Endothelial cell of umbilical vein (primary cell): ENCODE results near the gene IQCE. TPM values are rescaled to one million over a fixed set of nuclear protein-coding genes. Genes with fewer than 3 reads are reported as not detected.

Experiments
- BruUV-seq: library from RNA; stranded (reverse); fragments of 400-500 nt; replicated peaks from 2 replicates; lab custom pipeline; 2021; lab: Mats Ljungman, UMichigan
- CTCF ChIA-PET: fragments of 300-600, 350-600 bp; sonication (Branson Sonifier 250); formaldehyde crosslinking; loops from one replicate; lab custom pipeline; 2021; ENCODE audit warnings: antibody characterized with exemption, inconsistent platforms; lab: Charles Lee
- POLR2A ChIA-PET: fragments of 300-600, 350-600 bp; sonication (Branson Sonifier 250); formaldehyde crosslinking; loops from one replicate; lab custom pipeline; 2021; ENCODE audit warnings: antibody characterized with exemption, inconsistent platforms; lab: Charles Lee
- DNase-seq: peaks from one replicate; pipeline ENCODE4 v3.0.0-alpha.2; 2011; ENCODE audit warnings: low read depth, low spot score
- FAIRE-seq: peaks from 2 replicates; lab custom pipeline; 2011; peaks lifted over from hg19 to GRCh38; lab: Jason Lieb, UNC
- H2AFZ ChIP-seq: 2 replicates; pipeline ENCODE4 v1.6.0; 2012; ENCODE audit warnings: low read depth, low read length, control low read depth, inconsistent platforms
- H3K27ac ChIP-seq: 2 replicates; pipeline ENCODE4 v1.5.1; 2011; ENCODE audit warnings: low read depth, mild to moderate bottlenecking, control low read depth, low read length, moderate library complexity; ENCODE audit not compliant: insufficient read depth
- H3K27me3 ChIP-seq, 2 experiments: 2 replicates each; pipeline versions ENCODE4 v1.6.0 to v1.6.1; 2011; ENCODE audit warnings: low read length in 2 of 2, mixed read lengths in 1 of 2; ENCODE audit not compliant: control insufficient read depth in 2 of 2, insufficient read depth in 2 of 2
- H3K36me3 ChIP-seq, 2 experiments: 2 replicates in 1 of 2; 3 replicates in 1 of 2; pipeline ENCODE4 v1.5.1; 2011; ENCODE audit warnings: low read length in 2 of 2, mild to moderate bottlenecking in 1 of 2, moderate library complexity in 1 of 2; ENCODE audit not compliant: control insufficient read depth in 2 of 2, insufficient read depth in 2 of 2; ENCODE audit errors: extremely low read depth in 1 of 2
- H3K4me1 ChIP-seq: 3 replicates; pipeline ENCODE4 v1.5.1; 2011; ENCODE audit warnings: mild to moderate bottlenecking, low read length; ENCODE audit not compliant: control insufficient read depth, insufficient read depth; ENCODE audit errors: extremely low read depth
- H3K4me2 ChIP-seq: 2 replicates; pipeline ENCODE4 v1.6.1; 2011; ENCODE audit warnings: low read length, control low read depth, mixed read lengths; ENCODE audit not compliant: insufficient read depth
- H3K4me3 ChIP-seq, 3 experiments: fragments of 200-600 bp in 1 of 3; sonication (generic), shearing (Covaris generic) in 1 of 3; replicated peaks in 1 of 3; 2 replicates each; pipeline ENCODE4 v1.5.1; 2011 to 2016; ENCODE audit warnings: control low read depth in 3 of 3, low read length in 3 of 3, mild to moderate bottlenecking in 2 of 3, inconsistent platforms in 1 of 3, low read depth in 1 of 3, moderate library complexity in 1 of 3; ENCODE audit not compliant: insufficient read depth in 1 of 3
- H3K79me2 ChIP-seq: 2 replicates; pipeline ENCODE4 v1.6.0; 2012; ENCODE audit warnings: low read length, inconsistent platforms; ENCODE audit not compliant: control insufficient read depth, insufficient read depth
- H3K9ac ChIP-seq: replicated peaks from 2 replicates; pipeline ENCODE3; 2011; ENCODE audit warnings: low read length, control low read depth; ENCODE audit not compliant: insufficient read depth; ENCODE audit errors: extremely low read depth
- H3K9me1 ChIP-seq: replicated peaks from 3 replicates; pipeline ENCODE4 v1.6.0; 2011; ENCODE audit warnings: mild to moderate bottlenecking, low read length; ENCODE audit not compliant: control insufficient read depth, insufficient read depth; ENCODE audit errors: extremely low read depth
- H3K9me3 ChIP-seq: replicated peaks from 2 replicates; pipeline ENCODE4 v1.5.1; 2012; ENCODE audit warnings: low read length, inconsistent platforms; ENCODE audit not compliant: control insufficient read depth, insufficient read depth
- H4K20me1 ChIP-seq: replicated peaks from 2 replicates; pipeline ENCODE3; 2011; ENCODE audit warnings: mild to moderate bottlenecking, low read length; ENCODE audit not compliant: control insufficient read depth, insufficient read depth; ENCODE audit errors: extremely low read depth
- EZH2 ChIP-seq: IDR thresholded peaks from 2 replicates; pipeline ENCODE4 v1.6.1; 2012; ENCODE audit warnings: borderline replicate concordance, low read depth, mild to moderate bottlenecking, moderate library complexity, low read length, inconsistent platforms; ENCODE audit not compliant: severe bottlenecking
- FOS ChIP-seq: IDR thresholded peaks from 2 replicates; pipeline ENCODE4 v1.6.1; 2011; ENCODE audit warnings: mild to moderate bottlenecking, low read length, moderate library complexity, borderline replicate concordance; ENCODE audit not compliant: insufficient read depth
- GATA2 ChIP-seq: IDR thresholded peaks from 2 replicates; pipeline ENCODE4 v1.7.0; 2011; ENCODE audit warnings: low read depth, mild to moderate bottlenecking, moderate library complexity, mixed read lengths, low read length; ENCODE audit not compliant: insufficient read length, insufficient read depth
- JUN ChIP-seq: IDR thresholded peaks from 2 replicates; pipeline ENCODE4 v1.6.1; 2011; ENCODE audit warnings: borderline replicate concordance, low read depth; ENCODE audit not compliant: insufficient read length, insufficient read depth
- POLR2AphosphoS5 ChIP-seq: IDR thresholded peaks from 2 replicates; pipeline ENCODE4 v1.6.1; 2012; ENCODE audit warnings: low read depth, mild to moderate bottlenecking, control low read depth, low read length, moderate library complexity; ENCODE audit not compliant: insufficient read depth
- dilution Hi-C: fragments of 300-500 bp; cut with MboI; formaldehyde crosslinking; loops from one replicate; pipeline ENCODE4 v1.15.0; 2019; ENCODE audit warnings: low sequenced_read_pairs; ENCODE audit not compliant: extremely low pct_ligation_motif_present
- intact Hi-C: fragments of 100-400 bp; cut with micrococcal nuclease; formaldehyde crosslinking; loops from one replicate; pipeline ENCODE4 v1.10.0; 2022
- polyA plus RNA-seq, 4 experiments: library from polyadenylated mRNA; depleted of rRNA in 3 of 4; stranded (reverse) in 3 of 4; unstranded in 1 of 4; fragments of >200 nt; gene quantifications; 2 replicates each; pipeline versions ENCODE4 v1.2.1 to v1.2.3, GENCODE V29; 2011 to 2012; ENCODE audit warnings: missing spikeins in 1 of 4
- total RNA-seq: library from RNA; stranded (reverse); gene quantifications from 2 replicates; pipeline ENCODE4 v1.2.3, GENCODE V29; 2021
- TF ChIP-seq, protein P1 (sequence below), 2 donors: IDR thresholded peaks; 1 replicate in 1 of 2; 2 replicates in 1 of 2; pipeline ENCODE4 v1.5.1; 2011; ENCODE audit warnings: low read length in 2 of 2, mild to moderate bottlenecking in 2 of 2, moderate library complexity in 2 of 2, control low read depth in 1 of 2, inconsistent platforms in 1 of 2, low read depth in 1 of 2; ENCODE audit not compliant: insufficient read depth in 1 of 2; ENCODE audit errors: extremely low read depth in 1 of 2

The IQCE gene
- total and polyA plus RNA-seq, 2 donors (not counting 3 experiments of a cell fraction or from before 2014, with no cell fraction given) = 4.9 to 14.5 TPM

DNA sequence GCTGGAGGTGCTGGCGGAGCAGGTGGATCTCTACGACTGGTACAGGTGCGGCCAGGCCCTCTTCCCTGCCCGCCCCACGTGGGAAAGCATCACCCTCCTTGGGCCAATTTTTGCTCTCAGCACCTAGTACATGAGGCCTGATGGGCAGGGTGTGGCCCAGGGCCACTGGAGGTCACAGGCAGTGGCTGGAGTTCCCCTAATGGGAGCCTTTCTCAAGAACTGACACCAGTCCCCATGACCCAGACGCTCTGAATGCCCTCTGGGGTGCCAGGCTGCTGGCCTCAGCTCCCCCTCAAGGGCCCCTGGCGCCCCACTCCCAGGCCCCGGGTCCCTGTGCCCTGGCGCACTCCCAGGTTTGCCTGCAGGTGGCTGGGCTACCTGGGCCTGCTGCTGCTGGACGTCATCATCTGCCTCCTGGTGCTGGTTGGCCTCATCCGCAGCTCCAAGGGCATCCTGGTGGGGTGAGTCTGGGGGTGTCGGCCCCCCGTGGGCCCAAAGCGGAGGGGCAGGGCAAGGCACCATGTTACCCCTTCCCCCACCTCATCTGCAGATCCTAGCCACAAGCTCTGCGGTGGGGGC, 88.9 kb downstream of the IQCE start:
- peaks cover 34% of the 10 kb centered on the region for H3K79me2 ChIP-seq
- ChIA-PET CTCF (no interaction called here), POLR2A (no interaction called here)

More for the DNA sequence above, 88.9 kb downstream of the IQCE start:
- Histone ChIP-seq H3K27me3 (no peaks in the 10 kb centered on the region), H3K9ac (no peak overlapping the region), H4K20me1 (no peaks in the 10 kb centered on the region), H2AFZ (no peak overlapping the region), H3K9me1 (no peaks in the 10 kb centered on the region), H3K4me3 (no peak overlapping the region), H3K27ac (no peak overlapping the region), H3K4me2 (no peak overlapping the region), H3K9me3 (no peaks in the 10 kb centered on the region), H3K4me1 (peaks cover 25% of the 10 kb centered on the region), H3K36me3 (peaks cover 15 to 35% of the 10 kb centered on the region in 2 experiments)
- TF ChIP-seq EZH2 = no peak
- TF ChIP-seq FOS = no peak
- no peak for TF ChIP-seq POLR2AphosphoS5
- no peak for TF ChIP-seq JUN
- TF ChIP-seq, protein P1, sequence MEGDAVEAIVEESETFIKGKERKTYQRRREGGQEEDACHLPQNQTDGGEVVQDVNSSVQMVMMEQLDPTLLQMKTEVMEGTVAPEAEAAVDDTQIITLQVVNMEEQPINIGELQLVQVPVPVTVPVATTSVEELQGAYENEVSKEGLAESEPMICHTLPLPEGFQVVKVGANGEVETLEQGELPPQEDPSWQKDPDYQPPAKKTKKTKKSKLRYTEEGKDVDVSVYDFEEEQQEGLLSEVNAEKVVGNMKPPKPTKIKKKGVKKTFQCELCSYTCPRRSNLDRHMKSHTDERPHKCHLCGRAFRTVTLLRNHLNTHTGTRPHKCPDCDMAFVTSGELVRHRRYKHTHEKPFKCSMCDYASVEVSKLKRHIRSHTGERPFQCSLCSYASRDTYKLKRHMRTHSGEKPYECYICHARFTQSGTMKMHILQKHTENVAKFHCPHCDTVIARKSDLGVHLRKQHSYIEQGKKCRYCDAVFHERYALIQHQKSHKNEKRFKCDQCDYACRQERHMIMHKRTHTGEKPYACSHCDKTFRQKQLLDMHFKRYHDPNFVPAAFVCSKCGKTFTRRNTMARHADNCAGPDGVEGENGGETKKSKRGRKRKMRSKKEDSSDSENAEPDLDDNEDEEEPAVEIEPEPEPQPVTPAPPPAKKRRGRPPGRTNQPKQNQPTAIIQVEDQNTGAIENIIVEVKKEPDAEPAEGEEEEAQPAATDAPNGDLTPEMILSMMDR (IDR thresholded peaks at IDR 0.05; ENCODE audit: extremely low read depth in 1 of 2, insufficient read depth in 1 of 2, low read depth in 1 of 2, low read length in 2 of 2) = no peak
- no peak for TF ChIP-seq GATA2
- dilution Hi-C loops = no loop called here
- no peak for FAIRE-seq
- intact Hi-C loops = no loop called here
- DNase-seq = no peak
- no TSS peak for BruUV-seq
